ENCODE results near the gene SEMA5A.

SEMA5A gene

DNA sequence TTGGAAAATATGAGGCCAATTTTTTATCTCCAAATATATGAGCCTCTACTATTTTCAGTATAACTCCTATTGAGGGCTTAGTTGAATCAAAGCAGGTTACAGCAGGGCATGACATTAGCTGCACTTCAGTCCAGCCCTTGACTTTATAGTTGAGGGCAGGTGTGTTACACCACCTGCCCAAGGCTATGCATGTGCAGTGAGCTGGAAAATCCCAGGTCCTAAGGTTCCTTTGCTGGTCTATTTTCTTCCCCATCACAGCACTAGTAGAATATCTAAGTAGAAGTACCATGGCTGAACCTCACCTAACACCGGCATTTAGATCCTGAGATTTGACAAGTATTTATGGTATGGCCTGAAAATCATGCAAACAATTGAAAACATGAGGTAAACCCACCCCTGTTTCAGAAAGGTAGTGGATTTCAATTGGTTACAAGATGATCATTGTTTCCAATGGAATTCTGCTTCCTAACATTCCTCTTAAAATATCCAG lies 201.1 kb downstream of the SEMA5A start:
- Histone ChIP-seq H3K36me3 (replicated peaks) (no peaks in the 10 kb centered on the region), H3K9me3 (no peaks in the 10 kb centered on the region), H3K27me3 (ENCODE audit: low read depth) (no peaks in the 10 kb centered on the region), H3K4me1 (no peaks in the 10 kb centered on the region), H3K4me3 (no peak overlapping the region)
- in situ Hi-C loops (cut with MboI; ENCODE audit: low sequenced_read_pairs) = no loop called here
- no peak for DNase-seq (ENCODE audit: low spot score in 2 of 2)

DNA sequence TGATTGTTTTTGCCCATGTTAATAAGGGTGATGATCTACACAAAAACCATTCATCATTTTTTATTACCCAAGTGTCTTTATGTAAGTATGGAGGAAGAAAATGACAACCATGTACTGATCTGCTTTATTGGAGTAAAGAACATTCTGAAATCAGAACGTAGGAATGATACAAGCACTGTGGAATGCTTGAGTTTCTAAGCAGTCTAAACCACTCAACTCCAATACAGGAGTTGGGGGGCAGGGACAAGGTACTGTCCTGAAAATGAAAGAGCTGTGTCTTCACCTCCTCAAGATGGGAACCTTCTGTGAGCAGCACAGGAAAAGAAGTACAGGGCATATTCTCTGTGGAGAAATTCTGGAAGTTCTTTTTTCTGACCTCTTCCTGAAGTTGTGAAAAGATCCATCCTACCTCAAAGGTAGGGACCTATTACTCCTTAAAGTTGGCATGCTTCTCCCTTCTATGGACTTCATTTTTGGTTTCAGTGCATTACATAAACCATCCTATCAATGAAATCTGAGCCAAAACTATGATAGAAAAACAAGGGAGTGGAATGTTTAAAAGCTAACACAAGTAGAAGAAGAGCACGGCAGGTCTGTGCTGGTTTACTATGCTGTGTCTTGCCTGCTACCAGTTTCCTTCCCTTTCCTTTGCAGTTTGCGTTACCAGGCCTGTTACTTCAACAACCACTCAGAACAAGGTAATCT lies 202.6 kb downstream of the SEMA5A start:
- DNase-seq (ENCODE audit: low spot score in 2 of 2) = no peak
- in situ Hi-C loops (cut with MboI; ENCODE audit: low sequenced_read_pairs) = no loop called here
- no peaks in the 10 kb centered on the region for H3K9me3 ChIP-seq
- no peak overlapping the region for H3K4me3 ChIP-seq
- H3K36me3 ChIP-seq (replicated peaks) = no peaks in the 10 kb centered on the region
- H3K27me3 ChIP-seq (ENCODE audit: low read depth) = no peaks in the 10 kb centered on the region
- H3K4me1 ChIP-seq = no peaks in the 10 kb centered on the region

DNA sequence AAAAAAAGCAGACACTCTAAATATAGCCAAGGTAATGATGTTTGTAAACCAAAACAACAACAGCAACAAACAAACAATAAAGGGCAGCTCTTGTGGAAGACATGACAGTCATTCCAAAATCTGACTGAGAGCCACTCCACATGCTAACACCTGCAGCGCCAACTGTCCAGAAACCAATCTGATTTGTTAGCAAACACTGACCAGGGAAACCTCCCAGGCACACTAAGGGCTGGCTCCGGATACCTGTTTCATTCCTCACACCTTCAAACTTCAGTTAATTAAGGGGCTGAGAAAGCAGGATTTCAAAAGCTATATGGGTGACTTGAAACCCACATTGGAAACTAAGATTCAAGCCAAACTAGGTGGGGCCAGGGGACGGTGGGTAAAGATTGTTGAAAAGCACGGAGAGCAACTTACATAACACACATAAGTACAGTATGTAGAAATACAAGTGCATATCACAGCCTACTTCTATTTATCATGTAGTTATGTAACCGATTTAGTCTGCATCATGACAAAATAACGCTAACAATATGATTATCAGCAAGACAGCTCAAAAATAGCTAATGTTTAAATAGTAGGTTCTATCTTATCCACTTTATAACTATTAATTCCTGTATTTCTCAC lies 203.6 kb downstream of the SEMA5A start:
- H3K9me3 ChIP-seq = no peaks in the 10 kb centered on the region
- H3K4me1 ChIP-seq = no peaks in the 10 kb centered on the region
- H3K4me3 ChIP-seq = no peak overlapping the region
- in situ Hi-C loops (cut with MboI; ENCODE audit: low sequenced_read_pairs) = no loop called here
- DNase-seq (ENCODE audit: low spot score in 2 of 2) = no peak
- H3K36me3 ChIP-seq (replicated peaks) = no peaks in the 10 kb centered on the region
- H3K27me3 ChIP-seq (ENCODE audit: low read depth) = no peaks in the 10 kb centered on the region

DNA sequence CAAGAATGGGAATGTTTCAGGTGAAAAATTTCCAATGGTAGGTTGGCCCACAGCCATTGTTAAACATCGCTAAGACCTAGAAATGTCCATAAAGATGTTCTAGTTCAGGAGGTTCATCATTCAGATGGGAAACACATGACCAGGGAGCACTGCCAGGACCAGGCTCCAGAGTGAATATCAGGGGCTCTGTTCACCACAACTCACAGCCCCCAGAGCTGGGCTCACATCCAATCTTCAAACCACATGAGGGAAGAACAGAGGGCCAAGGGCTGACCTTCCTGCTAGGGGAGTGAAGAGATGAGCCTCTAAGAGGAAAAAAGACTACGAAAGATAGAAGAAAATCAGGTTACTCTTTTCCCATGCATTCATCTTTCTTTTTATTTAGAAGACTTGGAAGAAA lies 205.8 kb downstream of the SEMA5A start:
- no peaks in the 10 kb centered on the region for H3K27me3 ChIP-seq (ENCODE audit: low read depth)
- in situ Hi-C loops (cut with MboI; ENCODE audit: low sequenced_read_pairs) = no loop called here
- DNase-seq (ENCODE audit: low spot score in 2 of 2) = no peak
- no peaks in the 10 kb centered on the region for H3K9me3 ChIP-seq
- H3K4me3 ChIP-seq = no peak overlapping the region
- H3K36me3 ChIP-seq (replicated peaks) = no peaks in the 10 kb centered on the region
- H3K4me1 ChIP-seq = no peaks in the 10 kb centered on the region

DNA sequence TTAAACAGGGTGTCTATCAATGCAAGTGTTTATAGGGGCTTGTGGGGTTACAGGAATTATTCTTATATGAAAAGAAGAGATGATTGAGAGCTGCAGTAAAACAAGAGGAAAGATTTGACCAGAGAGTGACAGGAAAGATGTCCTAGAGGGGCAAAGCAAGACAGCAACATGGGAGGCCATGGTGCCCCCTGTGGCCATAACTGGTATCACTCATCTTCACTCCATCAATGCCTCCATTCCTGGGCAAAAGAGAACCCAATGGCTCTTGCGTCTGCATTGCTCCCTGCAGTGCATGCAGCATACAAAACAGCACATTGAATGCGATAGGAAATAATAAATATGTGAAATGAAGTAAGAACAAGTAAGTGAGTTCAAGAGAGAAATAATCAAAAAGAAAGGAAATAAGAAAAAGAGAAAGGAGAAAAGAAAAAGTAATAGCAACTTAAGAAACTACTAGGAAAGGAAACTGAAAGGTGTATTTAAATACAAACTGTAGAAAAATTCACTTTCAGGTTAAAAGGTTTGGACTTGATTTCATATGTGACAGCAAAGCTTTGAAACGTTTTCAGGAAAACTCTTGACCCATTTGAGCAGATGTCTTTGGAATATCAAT lies 206.6 kb downstream of the SEMA5A start:
- Histone ChIP-seq H3K4me1 (no peaks in the 10 kb centered on the region), H3K36me3 (replicated peaks) (no peaks in the 10 kb centered on the region), H3K9me3 (no peaks in the 10 kb centered on the region), H3K4me3 (no peak overlapping the region), H3K27me3 (ENCODE audit: low read depth) (no peaks in the 10 kb centered on the region)
- DNase-seq (ENCODE audit: low spot score in 2 of 2) = peak in 1 of 2 experiments; percentile 35
- in situ Hi-C loops (cut with MboI; ENCODE audit: low sequenced_read_pairs) = no loop called here

DNA sequence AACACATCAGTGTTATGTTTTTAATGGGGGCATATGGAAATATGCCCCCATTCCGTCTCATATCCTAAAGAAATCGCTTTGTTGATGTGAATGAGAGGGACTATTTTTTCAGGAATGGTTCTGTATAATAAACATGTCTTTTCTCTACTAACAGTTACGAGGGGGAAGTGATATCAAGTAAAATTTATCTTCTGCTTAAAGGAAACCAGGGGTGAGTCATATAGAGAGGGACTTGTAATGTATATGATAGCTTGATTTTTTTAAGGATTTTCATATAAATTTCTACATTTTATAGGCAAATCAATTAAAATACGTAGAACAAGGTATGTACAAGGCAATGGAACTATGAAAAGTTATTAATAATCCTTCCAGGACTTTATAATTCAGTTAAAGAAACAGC lies 207.1 kb downstream of the SEMA5A start:
- Histone ChIP-seq H3K4me1 (no peaks in the 10 kb centered on the region), H3K4me3 (no peak overlapping the region), H3K9me3 (no peaks in the 10 kb centered on the region), H3K27me3 (ENCODE audit: low read depth) (no peaks in the 10 kb centered on the region), H3K36me3 (replicated peaks) (no peaks in the 10 kb centered on the region)
- no peak for DNase-seq (ENCODE audit: low spot score in 2 of 2)
- in situ Hi-C loops (cut with MboI; ENCODE audit: low sequenced_read_pairs) = no loop called here

DNA sequence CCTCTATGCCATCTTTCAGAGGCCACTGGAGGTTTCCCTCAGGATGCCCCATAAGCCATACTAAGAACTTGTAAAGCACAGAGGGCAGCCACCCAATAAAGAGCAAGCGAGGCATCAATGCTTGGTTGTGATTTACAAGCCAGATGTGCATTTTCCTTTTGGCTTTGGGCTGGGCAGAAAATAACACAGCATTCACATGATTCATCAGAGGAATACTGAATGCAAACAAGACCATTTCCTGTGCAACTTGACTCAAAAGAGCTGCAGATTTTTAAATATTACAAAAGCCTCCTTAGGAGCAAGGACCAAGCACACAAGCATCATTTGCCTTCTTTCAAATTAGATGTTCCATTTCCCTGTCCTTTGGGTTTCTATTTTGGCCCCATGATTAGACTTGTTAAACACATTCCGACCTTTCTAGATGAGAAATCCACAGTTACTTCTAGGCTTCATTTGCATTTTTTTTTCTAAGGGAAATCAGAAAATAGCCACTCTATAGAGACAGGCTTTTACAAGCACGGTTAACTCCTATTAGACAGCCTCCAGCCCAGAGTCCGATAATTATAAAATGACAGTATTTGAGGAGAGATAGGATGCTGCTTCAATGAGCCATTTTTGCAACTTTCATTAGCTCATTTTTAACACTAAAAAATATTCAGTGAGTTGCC lies 207.8 kb downstream of the SEMA5A start:
- no peak overlapping the region for H3K4me3 ChIP-seq
- in situ Hi-C loops (cut with MboI; ENCODE audit: low sequenced_read_pairs) = no loop called here
- no peaks in the 10 kb centered on the region for H3K9me3 ChIP-seq
- DNase-seq (ENCODE audit: low spot score in 2 of 2) = no peak
- H3K36me3 ChIP-seq (replicated peaks) = no peaks in the 10 kb centered on the region
- H3K4me1 ChIP-seq = no peaks in the 10 kb centered on the region
- no peaks in the 10 kb centered on the region for H3K27me3 ChIP-seq (ENCODE audit: low read depth)

DNA sequence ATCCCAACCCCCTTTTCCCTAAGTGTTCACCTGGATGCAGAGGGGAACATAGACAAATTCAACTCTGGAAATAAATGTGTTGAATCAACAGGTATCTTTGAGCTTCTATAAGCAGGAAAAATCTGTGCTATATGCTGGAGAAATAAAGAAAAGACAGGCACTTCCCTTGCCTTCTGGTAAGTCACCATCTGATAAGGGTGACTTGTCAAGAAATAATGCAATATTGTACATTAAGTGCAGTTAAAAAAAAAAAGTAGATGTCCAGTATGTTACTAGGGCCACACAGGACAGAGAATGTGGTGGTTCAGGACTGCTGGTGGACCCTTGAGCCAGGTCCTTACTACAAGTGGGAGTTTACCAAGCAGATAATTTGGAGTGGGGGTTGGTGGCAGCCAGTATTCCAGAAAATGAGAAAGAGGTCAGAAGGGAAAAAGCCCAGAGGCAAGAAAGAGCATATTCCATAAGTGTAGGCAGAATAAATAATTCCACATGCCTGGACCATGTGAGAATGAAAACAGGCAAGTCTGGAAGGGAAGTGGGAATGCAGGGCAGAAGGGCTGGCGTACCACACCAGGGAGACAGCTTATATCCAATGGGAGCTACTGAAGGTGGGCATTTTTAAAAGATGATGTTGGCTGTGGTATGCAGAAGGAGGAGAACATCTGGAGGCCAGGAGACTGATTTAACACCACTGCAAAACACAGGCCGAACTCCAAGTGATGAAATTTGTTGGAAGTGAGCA lies 209.9 kb downstream of the SEMA5A start:
- DNase-seq (ENCODE audit: low spot score in 2 of 2) = no peak
- Histone ChIP-seq H3K9me3 (no peaks in the 10 kb centered on the region), H3K27me3 (ENCODE audit: low read depth) (no peaks in the 10 kb centered on the region), H3K36me3 (replicated peaks) (no peaks in the 10 kb centered on the region), H3K4me3 (no peak overlapping the region), H3K4me1 (no peaks in the 10 kb centered on the region)
- in situ Hi-C loops (cut with MboI; ENCODE audit: low sequenced_read_pairs) = no loop called here

DNA sequence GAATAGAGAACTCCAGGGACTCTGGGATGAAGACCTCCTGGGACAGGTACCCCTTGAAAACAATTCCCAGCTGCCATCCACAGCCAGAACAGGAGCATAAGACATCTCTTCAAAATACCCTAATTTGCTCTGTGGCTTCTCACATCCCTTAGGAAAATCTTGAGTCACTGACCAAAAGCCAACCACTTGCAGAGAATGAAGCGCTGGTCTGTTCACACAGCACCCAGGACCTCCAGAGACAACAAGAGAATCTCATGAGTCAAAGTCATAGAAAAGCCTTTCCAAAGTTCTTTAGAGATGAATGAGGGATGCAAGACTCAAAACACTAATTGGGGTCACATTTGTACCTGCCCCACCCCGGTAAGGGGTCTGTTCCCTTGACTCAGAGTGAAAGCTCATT lies 210.6 kb downstream of the SEMA5A start:
- no peaks in the 10 kb centered on the region for H3K36me3 ChIP-seq (replicated peaks)

DNA sequence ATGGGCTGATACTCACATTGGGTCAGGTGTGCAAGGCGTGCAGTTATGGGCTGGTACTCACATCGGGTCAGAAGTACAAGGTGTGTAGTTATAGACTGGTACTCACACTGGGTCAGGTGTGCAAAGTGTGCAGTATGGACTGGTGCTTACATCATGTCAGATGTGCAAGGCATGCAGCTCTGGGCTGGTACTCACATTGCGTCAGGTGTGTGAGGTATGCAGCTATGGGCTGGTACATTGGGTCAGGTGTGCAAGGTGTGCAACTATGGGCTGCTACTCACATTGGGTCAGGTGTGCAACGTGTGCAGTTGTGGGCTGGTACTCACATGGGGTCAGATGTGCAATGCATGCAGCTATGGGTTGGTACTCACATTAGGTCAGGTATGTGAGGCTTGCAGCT lies 213.8 kb downstream of the SEMA5A start:
- H3K27me3 ChIP-seq (ENCODE audit: low read depth) = no peaks in the 10 kb centered on the region
- no peaks in the 10 kb centered on the region for H3K4me1 ChIP-seq
- in situ Hi-C loops (cut with MboI; ENCODE audit: low sequenced_read_pairs) = no loop called here
- H3K9me3 ChIP-seq = no peaks in the 10 kb centered on the region
- H3K36me3 ChIP-seq (replicated peaks) = no peaks in the 10 kb centered on the region
- no peak overlapping the region for H3K4me3 ChIP-seq
- DNase-seq (ENCODE audit: low spot score in 2 of 2) = no peak

More for the DNA sequence above, 210.6 kb downstream of the SEMA5A start:
- Histone ChIP-seq H3K9me3 (no peaks in the 10 kb centered on the region), H3K4me1 (no peaks in the 10 kb centered on the region), H3K4me3 (no peak overlapping the region), H3K27me3 (ENCODE audit: low read depth) (no peaks in the 10 kb centered on the region)
- no peak for DNase-seq (ENCODE audit: low spot score in 2 of 2)
- in situ Hi-C loops (cut with MboI; ENCODE audit: low sequenced_read_pairs) = no loop called here

DNA sequence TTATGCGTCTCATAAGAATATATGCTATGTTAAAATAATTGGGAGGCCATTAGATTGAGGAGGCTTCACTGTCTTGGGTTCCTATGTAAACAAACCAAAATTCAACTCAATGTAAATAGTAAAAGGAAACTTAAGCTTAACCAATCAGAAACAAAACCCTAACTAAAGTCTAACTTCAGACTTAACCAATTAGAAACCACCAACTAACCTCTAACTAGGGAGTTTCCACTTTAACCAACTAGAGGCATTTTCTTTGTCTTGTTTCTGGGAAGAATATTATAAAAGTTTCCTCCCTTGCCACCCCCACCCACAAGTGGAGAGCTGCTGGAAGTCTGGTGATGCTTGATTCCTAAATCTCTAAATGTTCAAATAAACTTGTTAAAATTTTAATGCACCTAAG lies 214.5 kb downstream of the SEMA5A start:
- H3K4me3 ChIP-seq = no peak overlapping the region
- H3K9me3 ChIP-seq = no peaks in the 10 kb centered on the region
- in situ Hi-C loops (cut with MboI; ENCODE audit: low sequenced_read_pairs) = no loop called here
- no peaks in the 10 kb centered on the region for H3K4me1 ChIP-seq
- DNase-seq (ENCODE audit: low spot score in 2 of 2) = no peak
- H3K27me3 ChIP-seq (ENCODE audit: low read depth) = no peaks in the 10 kb centered on the region
- no peaks in the 10 kb centered on the region for H3K36me3 ChIP-seq (replicated peaks)

DNA sequence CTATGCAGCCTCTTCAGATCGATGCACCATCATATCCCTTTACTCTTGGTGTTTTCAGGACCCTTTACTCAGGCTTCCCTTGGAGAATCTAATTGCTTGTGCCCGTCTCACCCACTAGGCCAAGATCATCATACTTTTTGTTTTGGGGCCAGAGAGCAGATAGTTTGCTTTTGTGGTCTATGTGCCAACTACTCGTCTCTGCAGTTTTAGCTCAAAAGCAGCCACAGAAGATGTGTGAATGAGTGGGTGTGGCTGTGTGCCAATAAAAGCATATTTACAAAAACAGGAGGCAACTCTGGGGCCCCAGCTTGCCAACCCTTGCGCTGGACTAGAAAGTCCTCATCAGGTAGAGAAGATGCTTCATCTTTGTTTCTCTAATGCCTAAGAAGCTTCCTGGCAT lies 216.8 kb downstream of the SEMA5A start:
- no peak for DNase-seq (ENCODE audit: low spot score in 2 of 2)
- H3K4me3 ChIP-seq = no peak overlapping the region
- in situ Hi-C loops (cut with MboI; ENCODE audit: low sequenced_read_pairs) = no loop called here
- H3K27me3 ChIP-seq (ENCODE audit: low read depth) = no peaks in the 10 kb centered on the region
- H3K4me1 ChIP-seq = no peaks in the 10 kb centered on the region
- no peaks in the 10 kb centered on the region for H3K36me3 ChIP-seq (replicated peaks)
- H3K9me3 ChIP-seq = no peaks in the 10 kb centered on the region

DNA sequence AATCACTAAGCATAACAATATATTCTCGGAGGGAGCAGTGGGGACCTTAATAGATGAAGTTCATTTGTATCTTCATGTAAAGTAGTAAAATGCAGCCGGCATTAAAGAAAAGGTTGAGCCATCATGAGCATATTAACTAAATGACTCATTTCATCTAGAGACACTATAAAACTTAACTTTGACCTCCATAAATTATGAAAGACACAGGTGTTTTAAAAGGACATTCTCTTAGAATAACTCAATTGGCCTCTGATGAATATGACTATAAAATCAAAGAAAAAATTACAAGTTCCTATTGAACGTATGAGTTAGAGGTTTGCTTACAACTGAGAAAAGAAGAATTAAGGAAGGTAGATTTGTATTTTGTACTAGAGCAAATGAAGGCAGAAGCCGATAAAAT lies 220.3 kb downstream of the SEMA5A start:
- no peak for DNase-seq (ENCODE audit: low spot score in 2 of 2)
- H3K9me3 ChIP-seq = no peaks in the 10 kb centered on the region
- in situ Hi-C loops (cut with MboI; ENCODE audit: low sequenced_read_pairs) = no loop called here
- no peaks in the 10 kb centered on the region for H3K27me3 ChIP-seq (ENCODE audit: low read depth)
- no peaks in the 10 kb centered on the region for H3K4me1 ChIP-seq
- H3K36me3 ChIP-seq (replicated peaks) = no peaks in the 10 kb centered on the region
- H3K4me3 ChIP-seq = no peak overlapping the region
